Progenitor cell of endocrine pancreas (in vitro differentiated cells): ENCODE results near the gene BAMBI. TPM values are rescaled to one million over a fixed set of nuclear protein-coding genes. Genes with fewer than 3 reads are reported as not detected.
"Not testable (repeated sequence)": the region's sequence is repeated elsewhere in the genome, so short reads cannot be mapped to it uniquely, and the experiment has no call there.

Experiments used
- DNase-seq: peaks from one replicate; pipeline ENCODE4 v3.0.0; 2021; ENCODE audit warnings: low spot score; ENCODE audit not compliant: unreplicated experiment
- H3K27ac Mint-ChIP-seq: 2 replicates; pipeline ENCODE4 v1.8.0; 2021; ENCODE audit warnings: mild to moderate bottlenecking, moderate library complexity, mixed read lengths
- H3K27me3 Mint-ChIP-seq: 2 replicates; pipeline ENCODE4 v1.8.0; 2021; ENCODE audit warnings: mixed read lengths
- H3K36me3 Mint-ChIP-seq: 2 replicates; pipeline ENCODE4 v1.8.0; 2022; ENCODE audit warnings: mixed read lengths; ENCODE audit not compliant: insufficient read depth
- H3K4me1 Mint-ChIP-seq: 2 replicates; pipeline ENCODE4 v1.8.0; 2021; ENCODE audit warnings: low read depth, mixed read lengths
- H3K4me3 Mint-ChIP-seq: 2 replicates; pipeline ENCODE4 v1.8.0; 2021; ENCODE audit warnings: low read depth, mild to moderate bottlenecking, moderate library complexity, mixed read lengths
- H3K9me3 Mint-ChIP-seq: 2 replicates; pipeline ENCODE4 v1.8.0; 2021; ENCODE audit warnings: low read depth, mixed read lengths
- CTCF ChIP-seq: fragments of 200-600 bp; sonication (generic); IDR thresholded peaks from one replicate; pipeline ENCODE4 v1.5.0; 2021; ENCODE audit warnings: antibody characterized with exemption, mild to moderate bottlenecking; ENCODE audit not compliant: unreplicated experiment
- total RNA-seq: library from RNA; stranded (reverse); gene quantifications from 2 replicates; pipeline ENCODE4 v1.2.1, GENCODE V29; 2021

BAMBI gene
- total RNA-seq, 1 donor from 2014 or later, result 31.4 TPM

DNA sequence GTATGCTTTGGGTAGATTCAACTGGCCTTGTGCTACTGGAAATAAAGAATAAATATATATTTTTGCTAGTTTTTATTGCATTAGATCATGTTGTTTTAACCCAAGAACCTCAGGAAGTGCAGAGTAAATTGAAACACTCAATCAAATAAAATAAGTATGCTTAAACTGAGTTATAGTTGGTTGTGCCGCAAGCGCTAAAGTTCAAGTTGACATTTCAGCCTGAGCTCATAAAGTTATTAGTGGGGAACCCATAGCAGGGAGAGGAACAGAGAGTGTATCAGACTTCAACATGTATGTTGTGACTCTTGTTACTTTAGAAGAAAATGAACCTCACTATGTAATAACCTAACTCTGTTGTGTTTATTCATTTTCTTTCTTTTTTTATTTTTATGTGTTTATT lies 25.2 kb upstream of the BAMBI start:
- H3K4me1 Mint-ChIP-seq, result no peaks in the 10 kb centered on the region
- DNase-seq, result no peak
- no peak for TF ChIP-seq CTCF
- no peaks in the 10 kb centered on the region for H3K27me3 Mint-ChIP-seq
- H3K4me3 Mint-ChIP-seq, result no peak overlapping the region
- no peaks in the 10 kb centered on the region for H3K9me3 Mint-ChIP-seq
- no peak overlapping the region for H3K27ac Mint-ChIP-seq
- no peaks in the 10 kb centered on the region for H3K36me3 Mint-ChIP-seq

GRCh38 chr10:28652703-28653102 lies 24.6 kb upstream of the BAMBI start:
- Mint-ChIP-seq H3K36me3 (no peaks in the 10 kb centered on the region), H3K27ac (no peak overlapping the region), H3K27me3 (no peaks in the 10 kb centered on the region), H3K4me3 (no peak overlapping the region), H3K4me1 (no peaks in the 10 kb centered on the region), H3K9me3 (no peaks in the 10 kb centered on the region)
- no peak for DNase-seq
- TF ChIP-seq CTCF, result no peak

DNA sequence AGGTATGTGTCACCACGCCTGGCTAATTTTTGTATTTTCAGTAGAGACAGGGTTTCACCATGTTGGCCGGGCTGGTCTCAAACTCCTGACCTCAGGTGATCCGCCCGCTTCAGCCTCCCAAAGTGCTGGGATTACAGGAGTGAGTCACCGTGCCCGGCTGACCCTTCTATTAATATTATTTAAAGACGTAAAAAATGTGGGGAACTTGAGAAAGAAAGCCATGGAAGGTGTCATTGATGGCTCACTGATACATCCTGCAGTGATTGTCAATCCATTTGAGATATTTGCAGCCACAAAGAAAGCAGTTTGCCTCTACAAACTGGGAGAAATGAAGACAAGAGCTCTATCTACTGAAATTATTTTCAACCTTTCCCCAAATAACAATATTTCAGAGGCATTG lies 18.5 kb upstream of the BAMBI start:
- H3K36me3 Mint-ChIP-seq, DNase-seq, H3K4me3 Mint-ChIP-seq, H3K27ac Mint-ChIP-seq, H3K4me1 Mint-ChIP-seq, H3K27me3 Mint-ChIP-seq, H3K9me3 Mint-ChIP-seq: not testable (repeated sequence)

GRCh38 chr10:28661035-28661434 lies 16.3 kb upstream of the BAMBI start:
- Mint-ChIP-seq H3K36me3 (no peaks in the 10 kb centered on the region), H3K9me3 (no peaks in the 10 kb centered on the region), H3K27me3 (peaks cover 2% of the 10 kb centered on the region), H3K4me1 (peaks cover under 1% of the 10 kb centered on the region), H3K4me3 (no peak overlapping the region), H3K27ac (no peak overlapping the region)
- TF ChIP-seq CTCF, result no peak
- DNase-seq, result no peak

DNA sequence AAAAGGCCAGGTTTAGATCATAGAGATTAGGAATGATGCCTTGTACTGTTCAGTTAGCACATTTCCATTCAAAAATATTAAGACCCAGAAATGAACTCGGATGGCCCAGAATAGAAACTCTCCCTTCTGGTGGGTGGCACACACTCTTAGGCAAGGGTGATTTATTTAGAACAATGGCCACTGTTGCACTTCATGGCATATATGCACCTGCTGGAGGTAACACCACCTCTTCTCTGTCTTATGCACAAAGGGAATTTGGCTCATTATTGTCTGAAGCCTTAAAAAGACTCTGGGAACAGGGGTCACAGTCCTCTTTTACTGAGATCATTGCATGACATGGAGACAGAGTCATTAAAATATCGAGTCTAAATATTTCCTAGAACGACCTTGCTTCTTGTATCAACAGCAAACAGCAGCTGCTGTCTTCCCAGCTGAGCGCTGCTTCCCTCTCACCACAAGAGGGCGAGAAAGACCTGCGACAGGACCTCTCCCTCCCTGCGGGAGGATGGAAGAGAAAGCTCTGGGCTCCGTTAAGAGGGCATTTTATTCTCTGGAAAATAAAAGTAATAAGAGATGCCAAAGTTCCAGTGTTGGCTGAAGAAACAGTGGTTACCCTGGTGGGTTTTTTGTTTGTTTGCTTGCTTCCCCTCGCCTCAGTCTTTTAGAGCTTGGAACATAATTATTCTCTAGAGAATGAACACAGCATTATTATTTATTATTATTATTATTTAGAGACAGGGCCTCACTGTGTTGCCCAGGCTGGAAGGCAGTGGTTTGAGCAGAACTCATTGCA lies 13.5 kb upstream of the BAMBI start:
- peak; percentile 98 for TF ChIP-seq CTCF
- Mint-ChIP-seq H3K4me3 (no peak overlapping the region), H3K9me3 (no peaks in the 10 kb centered on the region), H3K36me3 (no peaks in the 10 kb centered on the region), H3K27me3 (peaks cover 17% of the 10 kb centered on the region), H3K27ac (no peak overlapping the region), H3K4me1 (peaks cover 10% of the 10 kb centered on the region)
- DNase-seq, result peak; percentile 69

GRCh38 chr10:28664369-28664740 lies 13.0 kb upstream of the BAMBI start:
- Mint-ChIP-seq H3K9me3 (no peaks in the 10 kb centered on the region), H3K27me3 (peaks cover 23% of the 10 kb centered on the region), H3K36me3 (no peaks in the 10 kb centered on the region), H3K4me1 (peaks cover 13% of the 10 kb centered on the region), H3K4me3 (no peak overlapping the region), H3K27ac (no peak overlapping the region)
- no peak for DNase-seq
- no peak for TF ChIP-seq CTCF
